Measurements from ENCODE around the gene MMP15.
"Not testable (repeated sequence)": the region's sequence is repeated elsewhere in the genome, so short reads cannot be mapped to it uniquely, and the experiment has no call there.

MMP15 gene

DNA sequence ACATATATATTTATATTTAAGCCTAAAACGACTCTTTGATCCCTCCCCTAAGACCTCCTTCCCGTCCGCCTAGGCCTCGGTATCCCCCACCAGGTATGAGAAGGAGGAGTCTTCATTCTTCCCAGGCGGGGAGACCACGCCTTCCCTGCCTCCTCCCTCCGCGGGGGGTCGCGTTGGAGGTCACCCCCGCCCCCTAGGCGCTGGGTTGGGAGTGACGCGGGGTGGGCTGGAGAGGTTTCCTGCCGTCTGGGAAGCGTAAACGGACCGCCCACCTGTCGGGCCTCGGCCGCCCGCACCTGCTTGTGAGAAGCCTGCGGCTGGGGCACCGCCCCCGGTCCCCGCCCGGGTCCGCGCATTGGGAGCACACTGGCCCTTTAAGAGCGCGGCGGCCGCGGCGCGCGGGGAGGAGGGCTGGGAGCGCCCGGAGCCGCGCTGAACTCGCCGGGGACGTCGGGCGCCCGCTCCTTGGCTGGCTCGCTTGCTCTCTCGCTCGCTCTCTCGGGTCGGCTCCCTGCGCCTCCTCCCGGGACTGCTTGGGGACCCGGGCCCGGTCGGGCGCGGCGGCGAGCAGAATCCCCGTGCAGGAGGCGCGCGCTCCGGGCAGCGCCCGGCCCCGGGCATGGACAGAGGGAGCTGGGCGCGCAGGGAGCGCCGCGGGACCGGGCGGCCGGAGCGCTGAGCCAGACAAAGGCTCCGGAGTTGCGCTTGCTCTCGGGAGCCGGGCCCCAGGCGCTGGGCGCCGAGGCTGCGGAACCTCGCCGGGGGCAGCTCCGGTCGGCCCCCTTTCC is at the start of gene MMP15:
TSS of gene MMP15 (plus strand) at position 404 of the 788 bp plus-strand sequence. CDS start 597 bp downstream, outside the sequence.
- peak; percentile 53 for DNase-seq

DNA sequence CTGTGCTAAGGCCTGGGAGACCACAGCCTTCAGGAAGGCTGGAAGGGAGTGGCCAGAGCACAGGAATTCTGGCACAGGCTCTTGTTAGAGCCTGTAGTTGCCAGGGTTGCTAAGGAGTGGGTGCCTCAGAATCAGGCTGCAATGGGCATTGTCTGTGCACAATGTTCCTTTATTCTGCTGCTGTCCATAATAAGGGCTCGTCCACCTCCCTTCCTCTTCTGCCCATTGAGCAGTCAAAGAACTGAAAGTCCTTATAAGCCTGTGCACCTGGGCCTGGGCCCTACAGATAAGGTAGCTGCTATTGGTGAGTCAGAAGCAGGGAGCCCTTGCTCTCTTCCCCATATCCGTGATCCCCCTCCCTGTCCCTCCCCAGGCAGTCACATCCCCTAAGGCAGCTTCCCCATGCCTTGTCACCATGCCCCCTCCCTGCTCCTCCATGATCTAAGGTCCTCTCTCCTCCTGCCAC is 49.2 kb upstream of the MMP15 start:
- DNase-seq, result no peak

DNA sequence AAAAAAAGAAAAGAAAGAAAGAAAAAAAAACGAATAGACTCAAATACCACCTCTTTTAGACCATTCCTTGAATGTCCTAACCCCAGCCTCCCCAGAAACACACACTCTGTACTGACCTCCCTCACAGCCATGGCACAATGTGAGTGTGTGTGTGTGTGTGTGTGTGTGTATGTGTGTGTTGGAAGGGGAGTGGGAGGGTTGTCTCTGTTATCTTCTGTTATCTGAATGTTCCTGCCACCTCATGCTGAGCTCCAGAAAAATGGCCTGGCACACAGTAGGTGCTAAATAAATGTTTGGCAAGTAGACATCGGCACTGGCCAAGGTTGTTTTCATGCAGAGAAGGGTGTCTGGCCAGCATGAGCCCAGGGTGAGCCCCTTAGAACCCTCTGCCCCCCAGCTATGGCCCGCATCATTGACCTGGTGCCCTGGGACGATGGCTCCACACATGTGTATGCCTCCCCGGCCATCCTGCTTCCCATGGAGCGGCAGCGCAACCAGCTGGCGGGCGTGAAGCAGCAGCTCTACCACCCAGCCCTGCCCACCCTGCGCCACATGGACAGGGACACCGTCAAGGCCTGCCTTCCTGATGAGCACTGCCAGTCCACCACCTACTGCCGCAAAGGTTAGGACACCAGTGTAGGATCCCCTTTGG is 48.0 kb upstream of the MMP15 start:
- DNase-seq, result no peak

DNA sequence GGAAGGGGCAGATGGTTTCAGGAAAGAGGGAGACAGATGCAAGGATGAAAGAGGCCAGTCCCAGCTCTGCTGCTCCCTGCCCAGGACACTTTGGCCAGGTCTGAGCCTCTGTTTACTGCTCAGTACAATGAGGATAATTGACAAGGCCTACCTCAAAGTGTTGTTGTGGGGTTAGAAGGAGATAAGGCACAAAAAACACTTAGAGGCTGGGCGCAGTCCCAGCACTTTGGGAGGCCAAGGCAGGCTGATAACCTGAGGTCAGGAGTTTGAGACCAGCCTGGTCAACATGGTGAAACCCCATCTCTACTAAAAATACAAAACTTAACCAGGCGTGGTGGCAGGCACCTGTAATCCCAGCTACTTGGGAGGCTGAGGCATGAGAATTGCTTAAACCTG is 47.5 kb upstream of the MMP15 start:
- not testable (repeated sequence) for DNase-seq

DNA sequence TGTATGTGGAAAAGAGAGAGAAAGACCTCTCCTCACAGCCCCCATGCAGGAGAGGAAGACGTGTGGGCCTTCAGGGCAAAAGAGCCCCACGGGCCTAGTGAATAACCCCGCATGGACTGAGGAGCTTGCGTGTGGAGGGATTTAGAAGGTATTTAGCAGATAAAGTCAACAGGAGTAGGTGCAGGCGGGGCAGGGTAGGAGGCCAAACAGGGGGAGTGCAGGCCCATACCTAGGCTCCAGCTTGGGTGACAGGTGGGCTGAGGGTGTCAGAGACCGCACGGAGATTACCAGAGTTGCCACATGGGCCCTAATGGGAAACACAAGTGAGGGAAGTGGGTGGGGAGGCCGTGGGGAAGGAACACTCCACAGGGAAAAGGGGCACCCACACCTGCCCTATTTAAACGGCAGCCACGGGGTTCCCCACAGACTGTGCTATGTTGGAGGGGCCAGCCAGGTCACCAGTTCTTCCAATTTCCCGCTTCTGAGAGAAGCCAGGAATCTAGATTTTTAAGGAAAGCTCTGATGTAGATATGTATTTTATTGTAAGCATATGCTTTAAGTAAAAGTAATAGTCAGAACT is 46.5 kb upstream of the MMP15 start:
- DNase-seq, result no peak

DNA sequence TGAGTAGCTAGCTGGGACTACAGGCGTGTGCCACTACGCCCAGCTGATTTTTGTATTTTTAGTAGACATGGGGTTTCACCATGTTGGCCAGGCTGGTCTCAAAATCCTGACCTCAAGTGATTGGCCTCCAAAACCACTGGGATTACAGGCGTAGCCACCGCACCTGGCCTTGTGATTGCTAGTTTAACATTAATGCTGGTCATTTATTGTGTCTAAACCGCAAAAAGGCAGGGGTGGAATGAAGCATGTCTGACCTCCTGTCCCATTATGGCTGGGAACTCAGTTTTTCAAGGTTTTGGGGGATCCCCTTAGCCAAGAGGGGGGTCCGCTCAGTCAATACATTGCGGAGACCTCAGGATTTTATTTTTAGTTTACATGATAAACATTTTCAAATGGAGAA is 43.9 kb upstream of the MMP15 start:
- DNase-seq, result no peak

DNA sequence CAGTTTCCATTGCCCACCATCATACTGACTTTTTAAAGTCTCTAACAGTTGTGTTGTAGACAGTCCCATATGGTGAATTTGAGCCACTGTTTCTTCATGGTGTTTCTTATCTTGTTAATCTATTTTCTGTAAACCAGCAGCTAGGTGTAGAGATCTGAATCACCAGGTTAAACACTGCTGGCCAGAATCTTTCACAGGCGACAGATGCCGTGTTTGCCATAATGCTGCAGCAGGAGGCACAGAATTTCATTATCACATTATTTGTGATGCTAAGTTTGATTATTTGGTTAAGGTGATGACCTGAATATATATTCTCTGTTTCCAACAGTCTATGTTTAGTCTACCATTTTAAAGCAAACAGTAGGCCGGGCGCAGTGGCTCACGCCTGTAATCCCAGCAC is 43.2 kb upstream of the MMP15 start:
- no peak for DNase-seq

DNA sequence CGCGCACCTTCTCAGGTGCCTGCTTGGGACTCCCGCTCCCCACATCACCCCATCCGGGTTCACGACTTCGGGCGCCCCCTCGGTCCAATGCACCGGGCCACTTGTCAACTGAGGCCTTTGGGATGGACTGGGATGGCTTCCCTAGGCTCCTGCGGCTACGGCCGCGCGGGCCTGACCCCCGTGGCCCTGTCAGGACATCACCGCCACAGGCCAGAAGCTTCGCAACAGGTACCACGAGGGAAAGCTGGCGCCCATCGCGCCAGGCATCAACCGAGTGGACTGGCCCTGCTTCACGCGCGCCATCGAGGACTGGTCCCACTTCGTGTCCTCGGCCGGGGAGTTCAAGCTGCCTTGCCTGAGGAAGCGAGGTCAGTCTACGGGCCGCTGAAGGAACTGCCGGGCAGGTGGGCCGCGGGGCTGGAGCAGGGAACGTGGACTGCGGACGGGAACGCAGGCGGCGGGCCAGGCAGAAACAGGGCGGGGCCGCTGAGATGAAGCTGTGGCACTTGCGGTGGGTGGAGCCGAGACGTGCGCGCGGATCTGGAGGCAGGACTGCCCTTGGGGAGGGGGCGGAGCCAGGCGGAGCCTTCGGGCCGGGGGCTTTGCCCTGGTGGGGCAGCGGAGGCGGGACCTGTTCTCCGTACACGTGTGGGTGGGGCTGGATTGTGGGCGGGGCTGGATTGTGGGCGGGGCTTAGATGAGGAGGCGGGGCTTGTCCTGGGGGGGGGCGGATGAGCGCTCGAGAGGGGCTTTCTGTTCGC is 40.9 kb upstream of the MMP15 start:
- DNase-seq, result peak; percentile 95

DNA sequence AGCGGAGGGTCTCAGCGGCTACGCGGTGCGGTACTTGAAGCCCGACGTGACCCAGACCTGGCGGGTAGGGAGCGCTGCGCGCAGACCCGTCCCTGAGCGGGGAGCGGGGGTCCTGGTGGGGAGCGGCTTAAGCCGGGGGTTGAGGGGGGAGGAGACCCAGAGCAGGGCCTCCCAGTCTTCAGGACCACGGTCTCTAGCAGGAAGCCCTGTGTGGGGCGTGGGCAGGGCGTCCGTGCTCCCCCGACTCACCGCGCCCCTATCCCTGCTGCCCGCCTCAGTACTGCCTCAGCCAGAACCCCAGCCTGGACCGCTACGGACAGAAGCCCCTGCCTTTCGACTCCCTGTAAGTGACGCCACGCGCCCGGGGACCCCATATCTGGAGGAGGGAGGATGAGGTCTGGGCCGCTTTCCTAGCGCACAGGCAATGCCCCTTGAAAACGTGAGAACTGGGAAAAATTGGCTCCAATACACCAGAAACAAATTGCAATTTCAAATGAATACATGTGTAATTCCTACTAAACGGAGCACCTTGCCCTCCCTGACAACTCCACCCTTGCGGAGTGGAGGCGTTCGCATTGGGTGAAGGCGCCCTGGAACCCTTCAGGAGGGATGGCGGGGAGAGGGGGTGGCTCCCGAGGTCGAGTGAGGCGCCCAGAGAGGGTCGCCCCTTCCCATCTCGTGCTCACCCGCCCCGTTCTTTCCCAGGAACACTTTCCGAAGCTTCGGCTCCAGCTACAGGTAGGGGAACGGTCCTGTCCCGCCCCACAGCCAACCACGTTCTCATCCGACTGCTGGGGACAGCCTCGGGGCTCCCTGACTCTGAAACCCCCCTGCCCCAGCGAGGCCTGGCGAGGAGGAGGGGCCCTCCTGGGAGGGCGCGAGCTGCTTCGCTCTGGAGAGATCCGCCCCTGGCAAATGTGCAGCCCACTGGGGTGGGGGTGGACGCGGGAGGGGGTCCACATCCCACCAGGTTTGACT is 40.1 kb upstream of the MMP15 start:
- no peak for DNase-seq

DNA sequence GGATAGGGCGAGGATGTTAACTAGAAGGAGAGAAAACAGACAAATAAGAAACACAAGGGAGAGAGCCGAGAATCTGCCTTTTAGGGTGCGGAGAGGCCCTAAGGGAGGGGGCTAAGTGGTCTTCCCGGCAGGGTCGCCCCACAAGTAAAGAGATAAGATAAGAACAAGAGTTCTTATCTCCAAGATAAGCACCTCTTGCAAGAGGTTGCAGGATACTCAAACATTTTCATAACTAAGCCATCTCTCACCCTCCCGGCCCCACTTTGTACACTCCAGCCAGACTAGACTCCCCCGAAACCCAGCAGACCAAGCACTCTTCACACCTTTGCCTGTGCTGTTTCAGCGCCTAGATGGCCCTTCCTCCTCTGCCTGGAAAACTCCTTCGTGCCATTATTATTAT is 39.4 kb upstream of the MMP15 start:
- no peak for DNase-seq

DNA sequence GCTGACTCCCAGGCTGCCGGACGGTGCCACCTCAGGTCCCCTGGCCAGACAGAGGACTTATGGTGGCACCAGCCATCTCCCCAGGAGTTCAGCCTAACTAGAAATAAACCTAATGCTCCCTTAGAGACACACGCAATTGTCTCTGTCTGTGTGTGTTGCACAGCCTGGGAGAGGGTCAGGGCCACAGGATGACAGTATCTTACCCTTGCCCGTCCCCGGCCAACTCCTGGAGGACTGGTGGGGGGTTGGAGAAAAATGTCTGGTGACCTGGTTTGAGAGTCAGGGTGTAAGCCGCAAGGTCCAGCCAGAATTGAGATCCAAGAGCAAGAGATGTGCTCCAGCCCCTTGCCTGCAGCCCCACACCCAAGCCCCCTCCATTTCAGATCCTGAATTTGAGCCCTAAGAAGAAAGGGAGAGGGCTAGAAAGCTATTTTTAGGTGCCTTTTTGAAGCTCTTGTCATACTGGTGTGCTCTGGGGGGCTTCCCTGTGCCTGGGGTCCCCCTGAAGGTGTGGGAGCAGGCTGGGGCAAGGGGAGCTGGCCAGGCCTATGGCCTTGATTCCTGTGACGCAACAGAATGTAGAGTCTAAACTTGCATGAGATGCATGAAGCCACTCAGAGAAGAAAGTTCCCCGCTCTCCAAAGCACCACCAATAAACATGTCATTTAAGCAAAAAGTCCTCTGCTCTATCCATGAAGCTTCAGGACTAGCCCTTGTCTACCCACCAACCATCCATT is 37.9 kb upstream of the MMP15 start:
- no peak for DNase-seq

DNA sequence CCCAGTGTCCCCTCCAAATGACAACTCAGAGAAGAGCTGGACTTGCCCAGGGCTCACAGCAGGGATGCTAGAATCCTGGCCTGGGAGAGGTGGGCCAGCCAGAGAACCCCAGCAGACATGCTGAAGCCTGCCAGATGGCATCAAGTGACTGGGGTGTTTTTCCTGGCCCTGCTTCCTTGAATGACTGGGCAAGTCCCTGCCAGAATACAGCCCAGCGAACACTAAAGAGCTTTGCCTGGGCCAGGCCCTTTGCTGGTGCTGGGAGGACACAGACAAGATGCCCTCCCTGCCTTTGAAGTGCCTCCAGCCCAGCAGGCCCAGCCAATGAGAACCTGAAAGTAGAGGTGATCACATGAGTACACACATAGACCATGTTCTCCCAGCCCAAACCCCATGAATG is 36.6 kb upstream of the MMP15 start:
- DNase-seq, result no peak

DNA sequence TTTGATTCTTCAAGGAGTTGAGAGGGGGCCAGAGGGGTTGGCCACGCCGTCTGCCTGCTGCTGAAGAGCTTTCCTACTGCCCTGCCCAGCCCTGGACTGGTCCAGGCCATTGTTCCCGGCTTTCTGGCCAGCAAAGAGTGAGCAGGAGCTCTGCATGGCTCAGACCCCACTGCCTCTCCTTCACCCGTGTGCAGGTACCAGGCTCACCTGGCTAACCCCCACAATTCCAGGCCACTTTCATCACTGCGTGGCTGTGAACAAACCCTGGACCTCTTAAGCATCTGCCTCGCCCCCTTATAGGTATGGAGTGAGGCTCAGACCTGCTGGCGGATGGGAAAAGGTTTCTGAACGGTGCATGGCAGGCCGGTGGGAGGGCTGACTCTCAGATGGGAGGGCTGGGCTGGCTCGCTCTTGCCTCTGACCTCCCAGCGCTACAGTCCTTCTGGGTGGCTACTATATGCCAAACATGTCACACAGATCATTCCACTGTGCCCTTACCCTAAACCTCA is 33.9 kb upstream of the MMP15 start:
- no peak for DNase-seq

DNA sequence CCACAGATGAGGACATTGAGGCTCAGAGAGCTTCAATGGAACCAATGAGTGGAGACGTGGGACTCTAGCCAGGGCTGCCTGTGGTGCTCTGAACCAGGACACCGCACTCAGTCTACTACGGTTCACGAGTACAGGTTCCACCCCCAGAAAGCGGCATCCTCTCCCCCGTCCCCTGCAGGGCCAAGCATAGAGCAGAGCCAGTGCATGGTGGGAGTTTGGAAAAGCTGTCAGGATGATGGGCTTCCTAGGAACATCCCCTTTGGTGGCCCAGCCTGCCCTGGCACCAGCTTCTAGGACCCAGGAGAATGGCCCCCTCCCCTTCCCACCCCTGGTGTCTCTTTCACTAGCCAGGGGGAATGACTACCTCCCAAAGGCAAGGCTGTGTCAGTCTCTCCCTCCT is 33.5 kb upstream of the MMP15 start:
- DNase-seq, result no peak

DNA sequence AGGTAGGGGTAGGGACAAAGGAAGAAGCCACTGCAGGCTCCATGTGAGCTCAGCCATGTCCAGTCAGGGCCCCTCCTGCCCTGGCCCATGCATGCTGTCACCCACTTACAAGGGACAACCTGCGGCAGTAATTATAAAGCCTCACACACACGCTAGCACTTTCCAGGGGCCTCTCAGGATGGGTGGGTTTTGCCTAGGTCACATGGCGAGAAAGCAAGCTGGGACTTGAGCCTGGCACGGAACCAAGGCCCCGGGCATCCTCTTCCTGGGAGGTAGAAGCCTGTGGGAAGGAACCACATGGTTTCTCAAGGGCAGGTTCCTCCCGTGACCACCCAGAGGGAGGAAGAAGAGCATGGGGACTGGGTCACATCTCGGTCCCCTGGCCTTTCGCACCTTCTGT is 32.1 kb upstream of the MMP15 start:
- no peak for DNase-seq

DNA sequence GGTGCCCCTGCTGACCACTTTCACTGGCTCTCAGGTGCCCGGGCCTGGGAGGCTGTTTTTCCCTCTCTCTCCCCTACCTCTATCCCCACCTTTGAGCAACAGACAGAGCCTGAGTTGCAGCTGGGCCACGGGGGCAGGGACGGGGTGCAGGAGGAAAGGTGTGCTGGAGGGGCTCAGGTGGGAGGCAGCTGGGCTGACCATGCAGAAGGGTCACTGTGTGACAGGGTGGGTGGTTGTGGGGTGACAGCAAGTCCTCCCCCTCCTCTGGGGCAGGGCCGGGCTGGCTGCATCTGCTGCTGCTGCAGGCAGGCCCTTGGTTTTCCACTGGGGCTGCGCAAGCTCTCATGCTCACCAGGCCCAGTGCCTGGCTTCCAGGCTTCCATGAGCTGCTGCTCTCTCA is 31.7 kb upstream of the MMP15 start:
- no peak for DNase-seq

DNA sequence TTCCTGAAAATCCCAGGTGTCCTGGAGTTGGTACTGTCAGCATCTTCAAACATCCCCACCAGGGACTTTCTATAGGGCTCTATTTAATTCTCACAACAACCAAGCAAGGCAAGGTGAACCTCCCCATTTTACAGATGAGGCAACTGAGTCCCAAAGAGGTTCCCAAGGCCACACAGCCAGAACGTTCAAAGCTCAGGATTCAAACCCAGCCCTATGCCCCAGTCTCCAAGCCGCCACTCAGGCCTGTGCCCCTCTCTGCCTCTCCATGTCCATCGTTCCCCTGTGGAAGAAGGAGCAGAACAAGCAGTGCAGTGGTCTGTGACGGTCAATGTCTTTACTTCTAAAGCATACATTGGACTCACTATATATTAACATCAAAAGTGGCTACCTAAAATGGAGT is 31.2 kb upstream of the MMP15 start:
- DNase-seq, result no peak

DNA sequence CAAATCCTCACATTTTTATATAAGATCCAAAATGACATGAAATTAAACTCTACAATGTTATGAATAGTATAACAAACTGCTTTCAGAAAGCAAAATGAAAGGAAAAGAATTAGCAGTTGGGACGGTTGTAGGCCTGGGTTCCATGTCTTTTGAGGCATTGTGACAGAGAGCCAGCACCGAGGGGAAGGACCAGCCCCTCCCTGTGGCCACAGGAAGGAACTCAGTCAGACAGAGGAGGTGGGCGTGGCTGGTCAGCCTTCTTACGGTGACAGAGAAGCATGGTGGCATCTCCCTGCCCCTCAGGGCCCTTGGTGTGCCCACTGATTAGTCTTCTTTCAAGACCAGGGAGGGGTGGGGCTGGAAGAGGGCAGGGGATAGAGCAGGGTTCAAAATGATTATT is 30.8 kb upstream of the MMP15 start:
- DNase-seq, result peak; percentile 65

DNA sequence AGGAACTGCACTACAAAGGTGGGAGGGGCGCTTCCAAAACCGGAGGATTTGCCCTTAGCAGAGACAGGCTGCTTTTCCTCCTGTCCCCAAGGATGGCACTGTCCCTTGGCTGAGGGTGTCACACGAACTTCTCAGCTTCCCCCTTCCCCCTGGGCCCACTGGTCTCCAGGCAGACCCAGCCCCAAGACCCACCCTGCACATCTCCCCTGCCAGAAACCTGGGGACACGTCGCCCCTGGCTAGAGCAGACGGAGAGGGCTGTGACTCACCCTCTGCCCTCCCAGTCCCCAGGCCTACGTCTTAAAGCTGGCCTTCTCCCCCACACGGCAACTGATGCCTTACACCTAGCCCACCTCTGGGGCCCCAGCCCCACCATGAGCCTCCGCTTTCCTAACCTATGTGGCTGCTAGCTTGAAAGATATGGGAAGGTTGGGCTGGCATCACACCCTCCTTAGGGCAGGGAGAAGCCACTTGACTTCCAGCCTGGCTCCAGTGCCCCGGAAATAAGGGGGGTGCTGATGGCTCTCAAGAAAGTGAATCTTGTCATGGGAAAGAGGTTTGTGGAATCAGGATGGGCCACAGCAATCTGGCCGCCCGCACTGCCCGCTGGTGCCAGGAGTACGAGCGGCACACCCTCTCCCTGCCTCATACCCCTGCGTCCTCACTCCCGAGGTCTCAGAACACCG is 29.7 kb upstream of the MMP15 start:
- no peak for DNase-seq

DNA sequence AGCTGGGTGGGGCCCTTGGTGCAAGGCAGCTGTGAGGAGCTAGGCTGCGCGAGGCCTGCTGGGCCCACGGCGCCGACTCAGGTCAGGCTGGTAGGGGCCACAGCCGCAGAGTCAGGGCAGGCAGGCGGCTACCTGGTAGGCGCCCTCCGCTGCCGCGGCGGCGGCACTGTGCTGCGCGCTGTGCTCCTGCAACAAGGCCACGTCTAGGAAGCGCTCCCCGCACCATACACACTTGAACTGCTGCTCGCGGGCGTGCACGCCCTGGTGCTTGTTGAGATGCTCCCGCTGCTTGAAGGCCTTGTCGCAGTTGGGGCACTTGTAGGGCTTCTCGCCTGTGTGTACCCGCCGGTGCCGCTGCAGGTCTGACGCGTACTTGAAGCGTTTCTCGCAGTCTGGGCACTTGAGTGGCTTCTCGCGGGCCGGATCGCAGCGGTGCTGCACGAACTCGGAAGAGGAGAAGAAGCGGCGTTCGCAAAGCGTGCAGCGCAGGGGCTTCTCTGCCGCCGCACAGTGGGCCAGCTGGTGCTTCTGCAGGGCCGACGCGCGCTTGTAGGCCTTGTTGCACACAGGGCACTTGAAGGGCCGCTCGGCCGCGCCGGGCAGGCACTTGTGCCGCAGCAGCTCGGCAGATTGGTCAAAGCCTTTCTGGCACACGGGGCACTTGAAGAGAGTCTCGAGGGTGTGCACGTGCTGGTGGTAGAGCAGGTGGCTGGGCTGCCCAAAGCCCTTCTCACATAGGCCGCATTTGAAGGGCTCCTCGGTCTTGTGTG is 29.0 kb upstream of the MMP15 start:
- DNase-seq, result no peak

All from CD4-positive, alpha-beta T cell treated with Interferon gamma for 1 hour (primary cell).